HG03095 (cell line): Measurements from ENCODE around the gene MBL2.

Source experiments
- ATAC-seq: cut with Tn5 transposase; IDR thresholded peaks from one replicate; pipeline ENCODE4 v1.9.1; 2021; ENCODE audit warnings: moderate library complexity; ENCODE audit not compliant: unreplicated experiment

The MBL2 gene

DNA sequence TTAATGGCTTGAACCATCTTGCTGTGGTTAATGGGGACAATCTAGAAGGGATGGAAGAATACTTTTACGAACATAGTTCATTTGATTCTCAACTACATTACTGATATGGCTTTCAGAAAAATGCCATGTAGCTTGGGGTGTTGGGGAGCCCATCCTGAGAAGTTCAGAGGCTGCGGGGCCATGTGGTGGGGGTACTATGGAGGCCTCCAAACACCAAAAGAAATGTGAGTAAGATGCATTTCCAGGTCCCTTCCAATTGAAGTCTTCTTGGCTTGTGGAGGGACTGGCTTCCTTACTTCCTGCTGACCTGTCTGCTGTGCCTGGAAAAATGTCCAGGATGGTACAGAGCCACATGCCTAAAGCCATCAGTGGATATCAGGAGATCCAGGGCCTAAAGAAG lies 1.6 kb upstream of the MBL2 start:
- no peak for ATAC-seq

DNA sequence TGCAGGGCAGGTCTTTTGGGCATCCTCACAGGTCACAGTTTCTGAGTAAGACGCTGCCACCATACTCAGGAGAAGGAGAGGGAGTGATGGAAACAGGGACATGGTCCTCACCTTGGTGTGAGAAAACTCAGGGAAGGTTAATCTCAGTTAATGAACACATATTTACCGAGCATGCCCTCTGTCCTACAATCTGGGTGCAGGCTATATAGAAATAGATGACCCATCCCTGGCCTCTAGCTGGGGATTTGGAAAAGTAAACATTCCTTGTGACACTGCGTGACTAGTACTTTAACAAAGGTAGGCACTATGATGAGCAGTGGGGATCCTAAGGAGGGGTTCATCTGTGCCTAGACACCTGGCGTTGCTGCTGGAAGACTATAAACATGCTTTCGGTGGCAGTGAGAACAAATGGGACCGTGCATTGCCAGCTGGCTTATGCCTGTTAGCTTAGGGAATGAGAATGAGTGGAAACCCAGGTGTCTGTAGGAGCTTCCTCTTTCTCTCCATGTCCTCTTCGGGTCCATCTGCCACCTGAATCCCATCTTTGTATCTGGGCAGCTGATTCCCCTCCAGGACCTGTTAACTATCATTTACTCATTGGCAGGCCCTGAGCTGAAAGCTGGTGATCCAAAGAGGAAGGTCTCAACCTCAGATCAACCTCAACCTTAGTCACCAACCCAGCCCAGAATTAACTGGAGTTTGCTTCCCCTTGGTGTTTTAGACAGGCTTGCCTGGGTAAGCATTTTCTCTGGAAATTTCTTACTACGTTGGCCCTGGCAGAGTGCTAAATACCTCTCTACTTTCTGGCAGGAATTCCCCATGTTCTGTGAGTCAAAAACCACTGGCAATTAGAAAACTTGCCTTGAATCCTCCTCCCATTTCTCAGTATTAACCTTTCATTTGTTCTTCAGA lies 794 bp downstream of the MBL2 start:
- no peak for ATAC-seq

GRCh38 chr10:52770904-52771303 lies 1.7 kb downstream of the MBL2 start:
- no peak for ATAC-seq

DNA sequence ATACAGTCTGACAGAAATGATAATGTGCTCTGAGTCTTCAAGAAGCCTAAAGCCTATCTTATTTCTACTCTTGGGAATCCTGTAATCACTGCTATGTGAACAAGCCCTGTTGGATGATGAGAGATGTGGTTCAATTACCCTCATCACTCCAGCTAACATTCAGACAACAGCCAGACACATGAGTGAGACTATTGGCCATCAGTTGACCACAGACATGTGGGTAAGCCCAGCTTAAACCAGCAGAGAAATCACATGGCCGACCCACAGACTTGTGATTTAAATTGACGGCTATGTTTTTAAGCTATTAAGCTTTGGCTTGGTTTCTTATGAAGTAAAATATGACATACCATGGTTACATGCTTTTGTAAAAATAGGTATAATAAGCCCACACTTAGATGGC lies 2.6 kb downstream of the MBL2 start:
- ATAC-seq, result no peak

DNA sequence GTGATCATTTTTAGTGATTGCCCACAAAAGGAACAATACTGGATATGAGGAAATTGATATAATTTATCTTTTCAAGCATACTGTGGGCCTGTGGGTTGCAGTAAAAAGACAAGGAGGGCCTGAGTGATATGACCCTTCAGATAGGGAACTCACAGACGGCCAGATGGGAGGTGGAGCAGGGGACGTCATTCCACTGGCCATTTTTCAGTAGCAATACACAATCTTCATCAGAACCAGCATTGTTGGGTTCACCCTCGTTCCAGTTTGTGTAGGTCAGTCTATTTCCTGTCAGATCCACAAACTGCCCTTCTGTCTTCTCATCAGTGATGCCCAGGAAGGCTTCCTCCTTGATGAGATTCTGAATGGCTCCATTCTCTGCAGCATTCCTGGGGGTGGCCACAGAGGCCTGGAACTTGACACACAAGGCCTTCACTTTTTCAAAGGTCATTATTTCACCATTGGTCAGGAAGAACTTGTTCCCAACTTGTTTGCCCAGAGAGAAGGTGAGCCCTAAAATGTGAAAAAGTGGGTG lies 4.5 kb downstream of the MBL2 start:
- no peak for ATAC-seq

- ATAC-seq, result no peak
Observed at GRCh38 chr10:52762088-52762487, 10.5 kb downstream of the MBL2 start.

- ATAC-seq, result no peak
Observed at GRCh38 chr10:52759154-52759553, 13.4 kb downstream of the MBL2 start.

DNA sequence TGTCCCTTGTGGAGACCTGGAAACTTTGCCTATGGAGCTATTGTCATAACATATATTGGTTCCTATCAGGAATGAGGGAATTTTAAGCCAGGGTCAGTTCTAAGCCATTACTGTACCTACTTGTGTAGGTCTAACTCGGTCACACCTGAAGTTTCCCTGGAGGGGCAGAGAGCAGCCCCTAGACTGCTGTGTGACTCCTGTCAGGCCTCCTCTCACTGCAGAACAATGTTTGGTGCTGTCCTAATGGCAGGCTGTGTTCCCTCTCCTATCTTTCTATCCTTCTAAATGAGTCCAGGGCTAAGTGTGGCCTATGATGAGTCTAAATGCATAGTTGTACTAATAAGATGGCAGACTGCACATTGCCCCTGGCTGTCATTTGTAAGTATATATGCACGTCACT lies 14.2 kb downstream of the MBL2 start:
- no peak for ATAC-seq

- ATAC-seq, result no peak
Observed at GRCh38 chr10:52757773-52758172, 14.8 kb downstream of the MBL2 start.

GRCh38 chr10:52756966-52757365 lies 15.6 kb downstream of the MBL2 start:
- no peak for ATAC-seq

DNA sequence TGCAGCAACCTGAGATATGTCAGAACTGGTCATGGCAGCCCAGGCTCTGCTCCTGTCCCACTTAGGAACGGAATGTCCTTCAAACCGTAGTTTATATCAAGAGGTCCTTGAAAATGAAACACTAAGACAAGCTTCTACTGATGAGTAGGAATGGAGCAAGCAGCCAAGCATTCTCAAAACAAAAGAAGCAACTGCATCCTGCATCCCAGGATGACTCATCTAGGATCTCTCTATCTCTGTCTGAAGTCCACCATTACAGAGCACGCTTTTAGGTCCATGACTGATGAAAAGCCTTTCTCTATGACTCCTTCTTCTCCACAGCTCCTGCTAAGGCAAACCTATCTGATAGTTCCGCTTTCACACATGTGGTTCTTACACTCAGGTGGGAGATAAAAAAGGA lies 16.3 kb downstream of the MBL2 start:
- ATAC-seq, result no peak

GRCh38 chr10:52755297-52756062 lies 17.1 kb downstream of the MBL2 start:
- no peak for ATAC-seq

GRCh38 chr10:52752801-52753445 lies 19.7 kb downstream of the MBL2 start:
- ATAC-seq, result no peak

DNA sequence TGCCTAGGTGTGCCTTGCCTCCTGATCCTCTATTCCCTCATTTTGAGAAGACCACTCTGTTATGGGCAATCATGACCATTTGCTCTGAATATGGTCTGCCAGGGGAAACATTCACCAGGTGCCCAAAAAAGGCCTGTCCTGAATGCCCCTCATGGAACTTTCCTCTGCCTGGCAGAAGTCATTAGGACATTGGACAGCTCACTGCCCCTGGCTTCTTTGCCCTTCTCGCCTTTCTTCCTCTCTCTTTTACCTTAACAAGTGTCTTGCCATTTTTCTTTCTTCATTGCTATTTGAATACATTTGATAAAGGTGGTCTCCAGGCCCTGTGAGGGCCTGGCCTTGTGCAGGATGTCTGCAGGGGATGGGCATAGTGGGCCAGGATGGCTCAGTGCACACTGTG lies 20.3 kb downstream of the MBL2 start:
- ATAC-seq, result no peak

- ATAC-seq, result no peak
Observed at GRCh38 chr10:52751337-52751736, 21.2 kb downstream of the MBL2 start.

- no peak for ATAC-seq
Observed at GRCh38 chr10:52750629-52751028, 22.0 kb downstream of the MBL2 start.

DNA sequence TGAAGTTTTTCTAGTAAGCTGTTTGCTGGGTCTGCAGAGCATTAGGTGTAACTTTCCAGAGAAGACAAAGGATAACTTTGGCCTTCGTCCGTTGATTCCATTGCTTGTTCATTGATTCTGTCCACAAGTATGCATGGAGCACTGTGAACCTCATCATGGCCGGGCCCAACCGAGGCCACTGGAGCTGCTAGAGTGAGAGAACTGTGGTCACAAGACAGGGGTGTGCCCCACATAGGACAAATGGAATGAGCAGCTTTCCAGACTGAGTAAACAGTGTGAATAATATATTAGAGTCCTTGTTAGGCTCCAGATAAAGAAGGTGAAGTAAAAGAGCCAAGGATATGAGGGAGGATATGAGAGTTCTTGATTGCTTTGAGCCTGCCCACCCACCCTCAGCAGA lies 24.9 kb downstream of the MBL2 start:
- no peak for ATAC-seq

DNA sequence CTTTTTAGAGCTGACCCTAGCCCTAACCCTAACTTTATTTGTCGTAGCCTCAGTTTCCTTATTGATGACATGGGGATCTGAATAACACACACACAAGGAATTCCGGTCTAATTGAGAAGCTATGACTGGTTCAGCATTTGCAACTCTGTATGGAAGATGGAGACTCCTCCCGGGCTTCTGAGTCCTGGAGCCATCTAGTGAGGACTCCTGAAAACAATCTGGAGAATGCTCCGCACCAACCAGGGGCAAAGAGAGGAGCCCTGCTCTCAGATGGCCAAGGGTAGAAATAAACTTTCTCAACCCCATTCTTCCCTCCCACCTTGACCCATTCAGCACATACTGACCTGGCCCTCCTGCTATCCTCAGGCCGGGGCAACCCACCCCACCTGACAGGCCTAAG lies 26.4 kb downstream of the MBL2 start:
- ATAC-seq, result no peak

- no peak for ATAC-seq
Observed at GRCh38 chr10:52744057-52744805, 28.4 kb downstream of the MBL2 start.

DNA sequence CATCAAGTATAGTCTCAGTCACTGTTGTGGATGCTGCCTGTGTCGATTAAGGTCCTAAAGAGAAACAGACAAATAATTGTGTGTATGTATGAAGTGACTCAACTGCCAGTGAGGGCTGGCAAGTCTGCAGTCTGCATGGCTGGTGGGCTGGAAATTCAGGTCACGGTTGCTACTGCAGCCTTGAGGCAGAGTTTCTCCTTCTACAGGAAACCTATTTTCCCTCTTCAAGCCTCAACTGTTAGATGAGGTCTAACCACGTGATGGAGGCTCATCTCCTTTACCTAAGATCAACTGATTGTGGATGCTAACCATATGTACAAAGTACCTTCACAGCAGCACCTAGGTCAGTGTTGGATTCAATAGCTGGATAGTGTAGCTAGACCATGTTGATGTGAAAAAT lies 29.9 kb downstream of the MBL2 start:
- ATAC-seq, result no peak

DNA sequence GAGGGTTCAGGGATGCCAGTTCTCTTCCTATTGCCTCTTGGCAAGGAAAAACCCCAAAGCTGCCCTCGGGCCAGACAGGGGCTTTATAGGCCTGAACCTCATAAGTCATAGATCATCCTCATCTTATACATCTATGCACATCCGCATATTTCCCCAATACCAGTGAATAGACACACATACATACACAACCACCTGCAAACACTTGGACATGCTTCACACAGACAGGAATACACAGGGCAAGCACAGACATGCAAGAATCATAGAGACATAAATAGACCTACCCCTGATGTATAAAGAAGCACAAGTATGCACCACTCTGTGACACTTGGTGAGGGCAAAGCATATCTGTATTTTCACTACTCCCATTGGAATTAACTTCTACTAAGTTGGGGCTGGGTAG lies 30.7 kb downstream of the MBL2 start:
- ATAC-seq, result no peak
